ENCODE measurements around the gene DKK2.

GRCh38 chr4:107035819-107036583, at the start of gene DKK2:
- TF ChIP-seq EZH2 (IDR thresholded peaks at IDR 0.05), result no peak
- peak; percentile 78 for TF ChIP-seq POLR2AphosphoS5 (IDR thresholded peaks at IDR 0.05; ENCODE audit: borderline replicate concordance, low read depth, low read length)
- no peak for TF ChIP-seq FOXP2 (optimal IDR thresholded peaks at IDR 0.05; ENCODE audit: control extremely low read depth, extremely low read length, insufficient read depth)

Data from SK-N-MC (cell line).